ENCODE results near the gene E2F8. TPM values are rescaled to one million over a fixed set of nuclear protein-coding genes. Genes with fewer than 3 reads are reported as not detected.

The E2F8 gene
- total RNA-seq, 1 donor from 2014 or later = 0.34 TPM

- Mint-ChIP-seq H3K4me3 (ENCODE audit: unreplicated experiment) (no peak overlapping the region), H3K27me3 (ENCODE audit: unreplicated experiment) (no peaks in the 10 kb centered on the region), H3K36me3 (ENCODE audit: unreplicated experiment) (no peaks in the 10 kb centered on the region), H3K4me1 (ENCODE audit: low read depth, unreplicated experiment) (no peaks in the 10 kb centered on the region), H3K9me3 (ENCODE audit: unreplicated experiment) (no peaks in the 10 kb centered on the region), H3K27ac (ENCODE audit: unreplicated experiment) (no peak overlapping the region)
- no peak for DNase-seq
- TF ChIP-seq CTCF (IDR thresholded peaks at IDR 0.05; ENCODE audit: partially characterized antibody, unreplicated experiment) = no peak
These were observed 14.2 kb downstream of the E2F8 start for GRCh38 chr11:19226378-19227195.

DNA sequence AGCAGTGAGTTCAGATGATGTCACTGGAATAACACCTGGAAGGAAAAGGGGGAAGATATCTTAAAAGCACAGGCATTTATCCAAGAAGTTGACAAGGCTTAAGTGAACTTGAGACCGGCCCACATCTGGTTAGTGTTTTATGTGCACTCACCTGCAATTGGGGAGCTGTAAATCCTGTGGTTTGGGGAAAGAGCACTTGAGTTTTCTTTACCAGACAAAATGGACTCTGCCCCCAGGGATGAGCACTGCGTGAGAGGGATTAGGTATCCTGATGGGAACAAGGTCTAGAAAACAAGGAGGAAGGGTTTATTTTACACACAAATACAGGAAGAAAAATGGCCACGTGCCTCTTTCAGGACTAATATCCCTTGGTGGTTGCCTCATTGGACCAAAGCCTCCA lies 15.2 kb downstream of the E2F8 start:
- Mint-ChIP-seq H3K4me3 (ENCODE audit: unreplicated experiment) (no peak overlapping the region), H3K36me3 (ENCODE audit: unreplicated experiment) (no peaks in the 10 kb centered on the region), H3K27me3 (ENCODE audit: unreplicated experiment) (no peaks in the 10 kb centered on the region), H3K9me3 (ENCODE audit: unreplicated experiment) (no peaks in the 10 kb centered on the region), H3K4me1 (ENCODE audit: low read depth, unreplicated experiment) (no peaks in the 10 kb centered on the region), H3K27ac (ENCODE audit: unreplicated experiment) (no peak overlapping the region)
- no peak for TF ChIP-seq CTCF (IDR thresholded peaks at IDR 0.05; ENCODE audit: partially characterized antibody, unreplicated experiment)
- DNase-seq = no peak

DNA sequence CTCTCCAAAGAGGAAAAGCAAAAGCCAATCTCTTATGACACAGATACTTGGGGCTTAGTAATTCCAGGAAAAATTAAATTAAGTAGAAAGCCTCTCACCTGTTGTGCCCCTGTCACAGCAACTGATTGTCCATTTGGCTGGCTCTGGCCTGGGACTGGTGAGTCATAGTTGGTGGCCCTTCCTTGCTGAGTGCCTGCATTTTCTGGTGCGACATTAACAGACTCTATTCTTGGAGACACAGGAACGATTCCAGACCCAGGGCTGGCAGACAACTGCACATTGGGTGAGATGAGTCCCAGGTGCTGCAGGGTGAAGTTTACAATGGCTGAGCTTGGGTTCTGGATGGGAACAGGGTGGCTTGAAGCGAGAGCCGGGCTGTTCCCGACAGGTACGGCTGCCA lies 15.6 kb downstream of the E2F8 start:
- Mint-ChIP-seq H3K9me3 (ENCODE audit: unreplicated experiment) (no peaks in the 10 kb centered on the region), H3K27me3 (ENCODE audit: unreplicated experiment) (no peaks in the 10 kb centered on the region), H3K4me1 (ENCODE audit: low read depth, unreplicated experiment) (no peaks in the 10 kb centered on the region), H3K27ac (ENCODE audit: unreplicated experiment) (no peak overlapping the region), H3K4me3 (ENCODE audit: unreplicated experiment) (no peak overlapping the region), H3K36me3 (ENCODE audit: unreplicated experiment) (no peaks in the 10 kb centered on the region)
- no peak for TF ChIP-seq CTCF (IDR thresholded peaks at IDR 0.05; ENCODE audit: partially characterized antibody, unreplicated experiment)
- no peak for DNase-seq

- TF ChIP-seq CTCF (IDR thresholded peaks at IDR 0.05; ENCODE audit: partially characterized antibody, unreplicated experiment) = no peak
- Mint-ChIP-seq H3K36me3 (ENCODE audit: unreplicated experiment) (no peaks in the 10 kb centered on the region), H3K4me1 (ENCODE audit: low read depth, unreplicated experiment) (no peaks in the 10 kb centered on the region), H3K9me3 (ENCODE audit: unreplicated experiment) (no peaks in the 10 kb centered on the region), H3K27me3 (ENCODE audit: unreplicated experiment) (no peaks in the 10 kb centered on the region), H3K4me3 (ENCODE audit: unreplicated experiment) (no peak overlapping the region), H3K27ac (ENCODE audit: unreplicated experiment) (no peak overlapping the region)
- DNase-seq = no peak
These were observed 19.6 kb downstream of the E2F8 start for GRCh38 chr11:19220903-19221724.

Data from glutamatergic neuron (in vitro differentiated cells).